ENCODE results near the gene SLC22A23.
A peak's percentile ranks its signal among the peaks of the same experiment; 100 is the strongest.

SLC22A23 gene

GRCh38 chr6:3473773-3474172 lies 16.9 kb upstream of the SLC22A23 start:
- DNase-seq (ENCODE audit: low read depth, low spot score): no peak

GRCh38 chr6:3471711-3472110 lies 14.9 kb upstream of the SLC22A23 start:
- peak; percentile 69 for DNase-seq (ENCODE audit: low read depth, low spot score)

- DNase-seq (ENCODE audit: low read depth, low spot score): no peak
Measured at GRCh38 chr6:3471286-3471685, 14.4 kb upstream of the SLC22A23 start.

- DNase-seq (ENCODE audit: low read depth, low spot score): no peak
Measured at GRCh38 chr6:3468585-3468984, 11.7 kb upstream of the SLC22A23 start.

- DNase-seq (ENCODE audit: low read depth, low spot score): no peak
Measured at GRCh38 chr6:3467996-3468395, 11.1 kb upstream of the SLC22A23 start.

GRCh38 chr6:3466488-3467219 lies 9.8 kb upstream of the SLC22A23 start:
- no peak for DNase-seq (ENCODE audit: low read depth, low spot score)

GRCh38 chr6:3460253-3460652 lies 3.4 kb upstream of the SLC22A23 start:
- DNase-seq (ENCODE audit: low read depth, low spot score): no peak

- DNase-seq (ENCODE audit: low read depth, low spot score): no peak
Measured at GRCh38 chr6:3458706-3459421, 2.0 kb upstream of the SLC22A23 start.

- peak; percentile 61 for DNase-seq (ENCODE audit: low read depth, low spot score)
Measured at GRCh38 chr6:3457710-3458602, 1.1 kb upstream of the SLC22A23 start.

- no peak for DNase-seq (ENCODE audit: low read depth, low spot score)
Measured at GRCh38 chr6:3456395-3456897, 404 bp downstream of the SLC22A23 start.

GRCh38 chr6:3455569-3456394 lies 1.1 kb downstream of the SLC22A23 start:
- peak; percentile 56 for DNase-seq (ENCODE audit: low read depth, low spot score)

GRCh38 chr6:3455147-3455568 lies 1.7 kb downstream of the SLC22A23 start:
- DNase-seq (ENCODE audit: low read depth, low spot score): peak; percentile 41

- DNase-seq (ENCODE audit: low read depth, low spot score): peak; percentile 18
Measured at GRCh38 chr6:3454273-3455010, 2.4 kb downstream of the SLC22A23 start.

GRCh38 chr6:3453413-3454272 lies 3.2 kb downstream of the SLC22A23 start:
- DNase-seq (ENCODE audit: low read depth, low spot score): peak; percentile 13

GRCh38 chr6:3451498-3451897 lies 5.4 kb downstream of the SLC22A23 start:
- DNase-seq (ENCODE audit: low read depth, low spot score): peak; percentile 8

- DNase-seq (ENCODE audit: low read depth, low spot score): no peak
Measured at GRCh38 chr6:3450888-3451287, 6.0 kb downstream of the SLC22A23 start.

- DNase-seq (ENCODE audit: low read depth, low spot score): no peak
Measured at GRCh38 chr6:3449750-3450305, 7.0 kb downstream of the SLC22A23 start.

- no peak for DNase-seq (ENCODE audit: low read depth, low spot score)
Measured at GRCh38 chr6:3449321-3449720, 7.5 kb downstream of the SLC22A23 start.

- DNase-seq (ENCODE audit: low read depth, low spot score): no peak
Measured at GRCh38 chr6:3447005-3447404, 9.8 kb downstream of the SLC22A23 start.

All from astrocyte of the hippocampus (primary cell).